Bronchial epithelial cell (primary cell): ENCODE measurements around the gene PMPCA. TPM values are rescaled to one million over a fixed set of nuclear protein-coding genes. Genes with fewer than 3 reads are reported as not detected.

Experiments
- DNase-seq: peaks from one replicate; pipeline ENCODE4 v3.0.0-alpha.2; 2010; ENCODE audit warnings: low read depth
- FAIRE-seq: peaks from 2 replicates; lab custom pipeline; 2011; peaks lifted over from hg19 to GRCh38; lab: Jason Lieb, UNC
- H3K27me3 ChIP-seq: 2 replicates; pipeline ENCODE4 v1.5.1; 2011; ENCODE audit warnings: low read length; ENCODE audit not compliant: control insufficient read depth, insufficient read depth
- H3K36me3 ChIP-seq: 2 replicates; pipeline ENCODE4 v1.5.1; 2011; ENCODE audit warnings: low read length; ENCODE audit not compliant: control insufficient read depth, insufficient read depth
- H3K4me3 ChIP-seq: 2 replicates; pipeline ENCODE4 v1.5.1; 2011; ENCODE audit warnings: mild to moderate bottlenecking, low read depth, low read length, control low read depth
- CTCF ChIP-seq: IDR thresholded peaks from 2 replicates; pipeline ENCODE4 v1.5.1; 2011; ENCODE audit warnings: mild to moderate bottlenecking, moderate library complexity, low read length, control low read depth, inconsistent platforms; ENCODE audit not compliant: insufficient read depth, severe bottlenecking
- total RNA-seq: library from RNA; depleted of rRNA; stranded (reverse); fragments of >200 nt; gene quantifications from 2 replicates; pipeline ENCODE4 v1.2.1, GENCODE V29; 2014

PMPCA gene
- total RNA-seq, 1 donor from 2014 or later, result 43.2 TPM

DNA sequence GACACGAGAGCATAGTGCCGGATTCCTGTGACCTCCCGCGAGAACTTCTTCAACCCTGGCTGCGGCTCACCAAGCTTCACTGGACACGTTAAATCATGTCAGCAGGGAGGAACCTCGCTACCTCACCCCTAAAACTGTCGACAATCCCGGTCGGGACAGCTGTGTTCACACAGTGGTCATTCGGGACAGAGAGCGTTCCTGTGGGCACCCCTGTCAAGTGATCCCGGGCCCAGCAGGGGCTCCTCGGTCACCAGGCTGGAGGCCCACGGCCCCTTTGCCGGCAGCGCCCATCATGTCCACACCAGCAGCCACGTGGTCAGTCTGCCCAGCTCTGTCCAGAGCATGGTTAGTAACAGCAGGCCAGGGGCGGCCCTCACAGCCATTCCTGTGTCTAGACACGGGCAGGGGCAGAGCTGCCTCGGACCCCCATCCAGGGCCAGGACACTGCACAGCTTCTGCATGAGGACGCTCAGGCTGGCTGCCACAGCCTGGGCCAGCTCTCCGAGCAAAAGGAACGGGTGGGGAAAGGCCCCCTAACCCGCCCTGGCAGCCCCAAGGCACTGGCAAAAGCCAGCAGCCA, 25.7 kb downstream of the PMPCA start:
- FAIRE-seq (no peak), DNase-seq (no peak)
- Histone ChIP-seq H3K36me3 (peaks cover 12% of the 10 kb centered on the region), H3K27me3 (no peaks in the 10 kb centered on the region), H3K4me3 (no peak overlapping the region)
- no peak for TF ChIP-seq CTCF

GRCh38 chr9:136437430-136437829, 27.0 kb downstream of the PMPCA start:
- DNase-seq (peak; percentile 4), FAIRE-seq (no peak)
- TF ChIP-seq CTCF, result no peak
- Histone ChIP-seq H3K36me3 (peaks cover 17% of the 10 kb centered on the region), H3K27me3 (no peaks in the 10 kb centered on the region), H3K4me3 (peak overlapping the region; percentile 9)

GRCh38 chr9:136437839-136438547, 27.5 kb downstream of the PMPCA start:
- H3K36me3 ChIP-seq, result peaks cover 15% of the 10 kb centered on the region

GRCh38 chr9:136438548-136439480, 28.4 kb downstream of the PMPCA start:
- peak; percentile 27 for DNase-seq
- H3K36me3 ChIP-seq, result peaks cover 15% of the 10 kb centered on the region
- no peaks in the 10 kb centered on the region for H3K27me3 ChIP-seq
- no peak for TF ChIP-seq CTCF
- H3K4me3 ChIP-seq, result peak overlapping the region; percentile 77
- FAIRE-seq, result no peak

More at GRCh38 chr9:136437839-136438547, 27.5 kb downstream of the PMPCA start:
- H3K4me3 ChIP-seq, result peak overlapping the region; percentile 77
- no peak for TF ChIP-seq CTCF
- no peaks in the 10 kb centered on the region for H3K27me3 ChIP-seq
- DNase-seq, result peak; percentile 11
- no peak for FAIRE-seq

DNA sequence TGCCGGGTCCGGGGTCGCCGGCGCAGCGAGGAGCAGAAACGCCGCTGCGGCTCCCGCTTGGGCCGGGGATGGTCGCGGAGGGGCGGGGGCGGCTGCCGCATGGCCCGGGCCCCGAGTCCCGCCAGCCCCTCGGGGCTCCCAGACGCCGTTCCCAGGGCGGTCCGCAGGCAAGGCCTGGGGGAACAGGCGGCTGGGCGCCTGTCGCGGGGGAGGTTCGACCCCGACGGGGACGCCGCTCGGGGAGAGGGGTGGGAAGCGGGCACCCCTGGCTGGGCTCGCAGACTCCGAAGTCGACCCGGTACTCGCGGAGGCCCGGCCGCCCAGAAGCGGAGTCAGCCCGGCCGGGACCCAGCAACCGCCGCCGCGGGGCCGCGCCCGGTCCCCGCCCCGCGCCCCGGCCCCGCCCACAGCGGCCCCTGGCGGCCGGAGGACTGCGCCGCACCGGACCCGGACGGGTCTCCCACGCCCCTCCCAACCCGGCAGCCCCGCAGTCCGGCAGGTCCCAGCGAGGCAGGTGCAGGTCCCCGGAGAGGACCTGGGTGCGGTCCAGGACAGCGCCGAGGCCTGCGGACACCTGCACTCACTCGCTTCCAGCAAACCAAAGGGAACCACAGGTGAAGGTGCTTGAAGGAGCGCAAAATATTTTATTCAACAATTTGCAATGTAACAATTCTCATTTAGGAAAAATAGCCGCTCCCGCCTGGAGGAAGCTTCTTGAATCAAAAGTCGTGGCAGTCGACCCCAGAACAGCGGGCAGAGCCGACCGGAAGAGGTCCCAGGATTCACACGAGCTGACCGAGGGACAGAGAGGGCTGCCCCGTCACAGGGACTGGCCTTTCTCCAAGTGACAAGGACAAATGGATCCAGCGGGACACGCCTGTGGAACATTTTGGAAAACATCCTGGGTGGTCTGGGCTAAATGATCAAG, 29.3 kb downstream of the PMPCA start, which contains the start of gene INPP5E:
INPP5E (minus strand) TSS at position 365 of the 928 bp plus-strand sequence. CDS start 426 bp downstream, outside the sequence.
- Histone ChIP-seq H3K36me3 (peaks cover 19% of the 10 kb centered on the region), H3K4me3 (peak within 1 kb of the TSS; percentile 77), H3K27me3 (no peaks in the 10 kb centered on the region)
- DNase-seq, result peak; percentile 11
- no peak for FAIRE-seq
- TF ChIP-seq CTCF, result peak; percentile 66
